Nephron progenitor cell (in vitro differentiated cells): ENCODE results near the gene ROBO2.

Experiments
- DNase-seq: peaks from one replicate; pipeline ENCODE4 v3.0.0; 2021
- H3K27ac Mint-ChIP-seq: 2 replicates; pipeline ENCODE4 v1.8.0; 2021; ENCODE audit warnings: mild to moderate bottlenecking, moderate library complexity, mixed read lengths
- H3K27me3 Mint-ChIP-seq: 2 replicates; pipeline ENCODE4 v1.8.0; 2021; ENCODE audit warnings: mild to moderate bottlenecking, low read depth, mixed read lengths; ENCODE audit not compliant: poor library complexity
- H3K36me3 Mint-ChIP-seq: 2 replicates; pipeline ENCODE4 v1.8.0; 2021; ENCODE audit warnings: low read depth, mixed read lengths
- H3K4me1 Mint-ChIP-seq: 2 replicates; pipeline ENCODE4 v1.8.0; 2021; ENCODE audit warnings: mixed read lengths
- H3K4me3 Mint-ChIP-seq: 2 replicates; pipeline ENCODE4 v1.8.0; 2021; ENCODE audit warnings: mild to moderate bottlenecking, moderate library complexity, mixed read lengths
- H3K9me3 Mint-ChIP-seq: 2 replicates; pipeline ENCODE4 v1.8.0; 2021; ENCODE audit warnings: mild to moderate bottlenecking, moderate library complexity, mixed read lengths
- CTCF ChIP-seq: fragments of 200-600 bp; sonication (generic); IDR thresholded peaks from 2 replicates; pipeline ENCODE4 v1.5.0; 2021; ENCODE audit warnings: antibody characterized with exemption

ROBO2 gene

GRCh38 chr3:77125966-77126365 lies 86.1 kb downstream of the ROBO2 start:
- Mint-ChIP-seq H3K4me1 (no peaks in the 10 kb centered on the region), H3K36me3 (no peaks in the 10 kb centered on the region), H3K27ac (no peak overlapping the region), H3K9me3 (no peaks in the 10 kb centered on the region), H3K4me3 (no peak overlapping the region), H3K27me3 (no peaks in the 10 kb centered on the region)
- TF ChIP-seq CTCF, result no peak
- no peak for DNase-seq

DNA sequence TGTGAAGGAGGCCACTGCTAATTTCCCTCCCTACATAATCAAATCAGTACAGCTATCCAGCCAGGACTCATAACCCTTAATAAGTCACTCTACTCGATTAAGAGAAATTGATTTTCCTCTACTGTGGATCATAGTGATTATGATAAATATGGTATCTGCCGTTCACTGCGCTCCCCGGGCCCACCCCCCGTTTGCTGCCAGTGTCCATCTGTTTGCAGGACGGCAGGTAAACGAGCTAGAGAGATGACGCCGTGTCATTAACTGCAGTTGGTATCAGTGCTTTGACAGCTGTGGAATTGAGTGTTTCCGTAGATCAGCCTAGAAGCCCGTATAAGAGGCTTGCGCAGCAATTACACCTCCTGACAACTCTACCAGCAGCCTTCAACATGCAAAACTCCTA lies 94.9 kb downstream of the ROBO2 start:
- no peak overlapping the region for H3K4me3 Mint-ChIP-seq
- no peaks in the 10 kb centered on the region for H3K9me3 Mint-ChIP-seq
- no peak for DNase-seq
- H3K27me3 Mint-ChIP-seq, result no peaks in the 10 kb centered on the region
- TF ChIP-seq CTCF, result no peak
- no peak overlapping the region for H3K27ac Mint-ChIP-seq
- no peaks in the 10 kb centered on the region for H3K36me3 Mint-ChIP-seq
- H3K4me1 Mint-ChIP-seq, result no peaks in the 10 kb centered on the region

DNA sequence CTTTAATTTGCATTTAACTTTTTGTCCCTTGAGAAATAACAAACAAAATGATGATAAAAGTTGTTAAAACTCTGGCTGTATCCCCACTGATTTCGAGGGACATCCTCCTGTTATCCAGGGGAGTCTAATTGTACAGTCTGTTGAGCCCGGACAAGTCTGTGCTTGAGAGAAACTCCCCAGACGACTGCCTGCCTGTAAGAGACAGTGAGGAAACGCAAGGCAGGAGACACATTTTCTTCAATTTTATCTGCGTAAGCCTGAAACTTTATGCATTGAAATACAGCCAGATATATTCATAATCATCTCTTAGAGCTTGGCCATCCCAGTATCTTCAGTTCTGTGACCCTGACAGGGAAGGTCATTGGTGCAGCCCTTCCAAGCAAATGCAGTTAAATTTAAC lies 97.7 kb downstream of the ROBO2 start:
- no peak for DNase-seq
- no peak for TF ChIP-seq CTCF
- Mint-ChIP-seq H3K27ac (no peak overlapping the region), H3K4me1 (no peaks in the 10 kb centered on the region), H3K9me3 (no peaks in the 10 kb centered on the region), H3K36me3 (no peaks in the 10 kb centered on the region), H3K27me3 (peaks cover 3% of the 10 kb centered on the region), H3K4me3 (no peak overlapping the region)

DNA sequence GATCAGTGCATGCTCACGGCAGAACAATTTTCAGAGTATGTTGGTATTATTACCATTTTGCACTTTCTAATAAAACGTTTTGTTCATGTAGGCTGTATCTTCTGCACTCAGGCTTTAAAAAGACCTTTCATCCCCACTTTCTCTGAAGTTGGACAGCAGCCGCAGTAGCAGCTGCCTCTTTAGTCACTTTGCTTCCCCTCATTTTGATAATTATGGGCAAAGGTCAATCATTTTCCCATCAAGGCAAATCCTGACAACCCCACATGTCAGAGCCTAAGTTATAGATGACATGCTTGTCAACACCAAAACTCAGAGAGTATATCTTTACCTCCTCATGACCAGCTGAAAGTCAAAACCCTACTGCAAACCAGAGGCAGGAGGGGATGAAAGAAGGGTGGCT lies 99.7 kb downstream of the ROBO2 start:
- Mint-ChIP-seq H3K27me3 (peaks cover 3% of the 10 kb centered on the region), H3K4me1 (no peaks in the 10 kb centered on the region), H3K27ac (no peak overlapping the region), H3K36me3 (no peaks in the 10 kb centered on the region), H3K4me3 (no peak overlapping the region), H3K9me3 (no peaks in the 10 kb centered on the region)
- DNase-seq, result no peak
- TF ChIP-seq CTCF, result no peak

- Mint-ChIP-seq H3K27me3 (peaks cover 3% of the 10 kb centered on the region), H3K4me1 (no peaks in the 10 kb centered on the region), H3K9me3 (no peaks in the 10 kb centered on the region), H3K27ac (no peak overlapping the region), H3K4me3 (no peak overlapping the region), H3K36me3 (no peaks in the 10 kb centered on the region)
- TF ChIP-seq CTCF, result no peak
- no peak for DNase-seq
Measured at GRCh38 chr3:77141423-77141822, 101.5 kb downstream of the ROBO2 start.

GRCh38 chr3:77142578-77142977 lies 102.7 kb downstream of the ROBO2 start:
- H3K27ac Mint-ChIP-seq, result no peak overlapping the region

More at GRCh38 chr3:77142578-77142977, 102.7 kb downstream of the ROBO2 start:
- Mint-ChIP-seq H3K9me3 (no peaks in the 10 kb centered on the region), H3K36me3 (no peaks in the 10 kb centered on the region), H3K4me1 (no peaks in the 10 kb centered on the region), H3K4me3 (no peak overlapping the region), H3K27me3 (peaks cover 3% of the 10 kb centered on the region)
- DNase-seq, result no peak
- no peak for TF ChIP-seq CTCF
